Spleen (tissue), 11 donors: ENCODE measurements around the gene MYO16. TPM values are rescaled to one million over a fixed set of nuclear protein-coding genes. Genes with fewer than 3 reads are reported as not detected.

Source experiments
- DNase-seq: peaks from one replicate; pipeline ENCODE4 v3.0.0-alpha.2; 2020
- H3K27ac ChIP-seq, 8 donors: fragments of 200-600 bp; sonication (generic) in 7 of 8; 1 replicate in 4 of 8; 2 replicates in 4 of 8; pipeline versions ENCODE4 v1.5.0 to v1.8.0; 2016 to 2021; ENCODE audit warnings: inconsistent platforms in 4 of 8, mild to moderate bottlenecking in 4 of 8, moderate library complexity in 1 of 8
- H3K27me3 ChIP-seq, 7 donors: fragments of 200-600 bp; sonication (generic) in 6 of 7; replicated peaks in 1 of 7; 1 replicate in 4 of 7; 2 replicates in 3 of 7; pipeline versions ENCODE4 v1.5.0 to v1.8.0; 2016 to 2021; ENCODE audit warnings: inconsistent platforms in 3 of 7, mild to moderate bottlenecking in 1 of 7
- H3K36me3 ChIP-seq, 6 donors: fragments of 200-600 bp; sonication (generic) in 5 of 6; 1 replicate in 4 of 6; 2 replicates in 2 of 6; pipeline versions ENCODE4 v1.5.0 to v1.8.0; 2016 to 2021; ENCODE audit warnings: inconsistent platforms in 2 of 6
- H3K4me1 ChIP-seq, 6 donors: fragments of 200-600 bp; sonication (generic) in 5 of 6; 1 replicate in 3 of 6; 2 replicates in 3 of 6; pipeline versions ENCODE4 v1.5.0 to v1.8.0; 2016 to 2021; ENCODE audit warnings: inconsistent platforms in 3 of 6
- H3K4me3 ChIP-seq, 8 donors: fragments of 200-600 bp; sonication (generic) in 7 of 8; 1 replicate in 4 of 8; 2 replicates in 4 of 8; pipeline versions ENCODE4 v1.5.0 to v1.8.0; 2016 to 2021; ENCODE audit warnings: inconsistent platforms in 4 of 8, mild to moderate bottlenecking in 4 of 8, moderate library complexity in 2 of 8
- H3K9me3 ChIP-seq, 8 donors: fragments of 200-600 bp; sonication (generic) in 7 of 8; 1 replicate in 4 of 8; 2 replicates in 4 of 8; pipeline versions ENCODE4 v1.5.0 to v1.8.0; 2016 to 2021; ENCODE audit warnings: inconsistent platforms in 4 of 8
- CTCF ChIP-seq, 11 experiments: fragments of 200-600 bp in 7 of 11; fragments of 450-650 bp in 4 of 11; sonication (generic) in 4 of 11; IDR thresholded peaks in 8 of 11; conservative IDR thresholded peaks in 3 of 11; 1 replicate in 7 of 11; 2 replicates in 4 of 11; pipeline versions ENCODE4 v1.4.0 to v1.8.0; 2016 to 2021; ENCODE audit warnings: antibody characterized with exemption in 11 of 11, inconsistent platforms in 4 of 11, mild to moderate bottlenecking in 1 of 11
- POLR2A ChIP-seq, 3 donors: fragments of 450-650 bp; IDR thresholded peaks; one replicate each; pipeline ENCODE4 v1.5.1; 2017; ENCODE audit warnings: antibody characterized with exemption in 3 of 3, mild to moderate bottlenecking in 1 of 3
- POLR2AphosphoS5 ChIP-seq, 3 donors: sonication (generic); formaldehyde crosslinking; IDR thresholded peaks; one replicate each; pipeline ENCODE4 v1.5.1; 2017; ENCODE audit warnings: antibody characterized with exemption in 3 of 3
- WGBS, 5 donors: extraction: QIAGEN DNeasy Blood & Tissue Kit in 3 of 5; methylation state at CpG; one replicate each; pipeline versions ENCODE4 v1.1.5 to v1.1.7; 2013 to 2018; 5-methylcytosine and 5-hydroxymethylcytosine counted together
- intact Hi-C: fragments of 100-400 bp; cut with DNase I; formaldehyde crosslinking; loops from one replicate; pipeline ENCODE4 v1.15.0; 2023; ENCODE audit warnings: low total_unique reads
- polyA plus RNA-seq, 3 donors: library from polyadenylated mRNA; stranded (reverse); fragments of 200-250 nt; gene quantifications; one replicate each; pipeline ENCODE4 v1.2.1, GENCODE V29; 2013
- total RNA-seq, 7 donors: library from RNA; depleted of rRNA in 3 of 7; stranded (reverse); fragments of >200 nt in 3 of 7; fragmentation: NEBNext Ultra II Directional in 4 of 7; extraction: Animal tissue kit (Norgen Biotek cat#: 25700) in 4 of 7; gene quantifications; one replicate each; pipeline versions ENCODE4 v1.1.0 to v1.2.1, GENCODE V29; 2016 to 2021
- donor health status: healthy with polysubstance abuse.
- donor health status: DM: no; HTN: no; CAD: no; lungs with moderate emphysema.
- donor health status: DM: no; HTN: no; CAD: no.
- donor health status: Bipolar disorder and iron deficiency.
- donor health status: healthy.
- donor health status: DM: no; HTN: no; CAD: no.
- donor health status: DM: yes; HTN: yes; CAD: no.

The MYO16 gene
- total and polyA plus RNA-seq, 10 donors = 0.03 to 0.51 (median 0.26) TPM; not detected in 1

- WGBS, 5 donors = 88 to 93% (median 92%) methylated on average over 3 of the region's 3 CpGs
- no peaks in the 10 kb centered on the region for H3K4me1 ChIP-seq
- peaks cover 0 to 11% (median 9%) of the 10 kb centered on the region in 8 donors for H3K9me3 ChIP-seq
- no peak overlapping the region for H3K4me3 ChIP-seq
- no peak overlapping the region for H3K27ac ChIP-seq
- no peaks in the 10 kb centered on the region for H3K27me3 ChIP-seq
- H3K36me3 ChIP-seq = no peaks in the 10 kb centered on the region
- no peak for DNase-seq
- TF ChIP-seq POLR2A (IDR thresholded peaks at IDR 0.05) = no peak
- TF ChIP-seq CTCF (IDR thresholded peaks at IDR 0.05 in 8 of 11, conservative IDR thresholded peaks at IDR 0.05 in 3 of 11) = no peak
- TF ChIP-seq POLR2AphosphoS5 (IDR thresholded peaks at IDR 0.05) = no peak
- intact Hi-C loops = no loop called here
Measured at GRCh38 chr13:108624108-108624507, 5.3 kb upstream of the MYO16 start.

- peaks cover 0 to 11% (median 9%) of the 10 kb centered on the region in 8 donors for H3K9me3 ChIP-seq
- 49 to 71% (median 67%) methylated on average over 4 of the region's 4 CpGs for WGBS, 5 donors
- H3K4me1 ChIP-seq = no peaks in the 10 kb centered on the region
- no peak for DNase-seq
- H3K4me3 ChIP-seq = no peak overlapping the region
- no peak overlapping the region for H3K27ac ChIP-seq
- no peak for TF ChIP-seq POLR2A (IDR thresholded peaks at IDR 0.05)
- TF ChIP-seq POLR2AphosphoS5 (IDR thresholded peaks at IDR 0.05) = no peak
- TF ChIP-seq CTCF (IDR thresholded peaks at IDR 0.05 in 8 of 11, conservative IDR thresholded peaks at IDR 0.05 in 3 of 11) = no peak
- intact Hi-C loops = no loop called here
- H3K36me3 ChIP-seq = no peaks in the 10 kb centered on the region
- no peaks in the 10 kb centered on the region for H3K27me3 ChIP-seq
Measured at GRCh38 chr13:108624979-108625378, 4.4 kb upstream of the MYO16 start.

GRCh38 chr13:108629988-108630387 lies 577 bp downstream of the MYO16 start:
- 81 to 93% (median 88%) methylated on average over 1 of the region's 1 CpG for WGBS, 5 donors

GRCh38 chr13:108632649-108633167 lies 3.3 kb downstream of the MYO16 start:
- WGBS, 5 donors = 57 to 82% (median 80%) methylated on average over 5 of the region's 5 CpGs
- TF ChIP-seq POLR2AphosphoS5 (IDR thresholded peaks at IDR 0.05) = no peak
- no peak for TF ChIP-seq CTCF (IDR thresholded peaks at IDR 0.05 in 8 of 11, conservative IDR thresholded peaks at IDR 0.05 in 3 of 11)
- TF ChIP-seq POLR2A (IDR thresholded peaks at IDR 0.05) = no peak
- no peak for DNase-seq
- intact Hi-C loops = no loop called here
- Histone ChIP-seq H3K27me3 (no peaks in the 10 kb centered on the region), H3K4me3 (no peak overlapping the region), H3K4me1 (no peaks in the 10 kb centered on the region), H3K9me3 (no peaks in the 10 kb centered on the region), H3K27ac (no peak overlapping the region), H3K36me3 (no peaks in the 10 kb centered on the region)

More at GRCh38 chr13:108629988-108630387, 577 bp downstream of the MYO16 start:
- no peak for DNase-seq
- no peaks in the 10 kb centered on the region for H3K4me1 ChIP-seq
- intact Hi-C loops = no loop called here
- H3K9me3 ChIP-seq = peaks cover 0 to 9% (median 7%) of the 10 kb centered on the region in 8 donors
- TF ChIP-seq POLR2AphosphoS5 (IDR thresholded peaks at IDR 0.05) = no peak
- TF ChIP-seq POLR2A (IDR thresholded peaks at IDR 0.05) = no peak
- TF ChIP-seq CTCF (IDR thresholded peaks at IDR 0.05 in 8 of 11, conservative IDR thresholded peaks at IDR 0.05 in 3 of 11) = no peak
- no peaks in the 10 kb centered on the region for H3K27me3 ChIP-seq
- H3K4me3 ChIP-seq = no peak overlapping the region
- H3K27ac ChIP-seq = no peak overlapping the region
- no peaks in the 10 kb centered on the region for H3K36me3 ChIP-seq
